Body of pancreas (tissue), 4 donors: ENCODE results near the gene DYRK2.

Experiments
- CTCF ChIP-seq, 7 experiments: fragments of 450-650 bp in 4 of 7; fragments of 200-600 bp in 3 of 7; sonication (generic) in 3 of 7; IDR thresholded peaks; one replicate each; pipeline ENCODE4 v1.5.1; 2016 to 2019; ENCODE audit warnings: antibody characterized with exemption in 7 of 7
- POLR2A ChIP-seq, 3 donors: fragments of 450-650 bp; IDR thresholded peaks; one replicate each; pipeline ENCODE4 v1.6.1; 2016; ENCODE audit warnings: antibody characterized with exemption in 3 of 3, mild to moderate bottlenecking in 2 of 3

GRCh38 chr12:67692135-67692534, 43.6 kb downstream of the DYRK2 start:
- no peak for TF ChIP-seq CTCF (IDR thresholded peaks at IDR 0.05)
- TF ChIP-seq POLR2A (IDR thresholded peaks at IDR 0.05), result no peak
